PC-9 (cell line): Measurements from ENCODE around the gene SPSB2.

Experiments used
- EZH2 ChIP-seq: fragments of 200-600 bp; sonication (generic); IDR thresholded peaks from 2 replicates; pipeline ENCODE4 v1.8.0; 2017; ENCODE audit warnings: antibody characterized with exemption, low read depth
- TF ChIP-seq, protein P1 (sequence below): fragments of 200-600 bp; sonication (generic); conservative IDR thresholded peaks from 2 replicates; pipeline ENCODE4 v1.6.1; 2017; ENCODE audit warnings: mixed run types, antibody characterized with exemption, mild to moderate bottlenecking, moderate library complexity

DNA sequence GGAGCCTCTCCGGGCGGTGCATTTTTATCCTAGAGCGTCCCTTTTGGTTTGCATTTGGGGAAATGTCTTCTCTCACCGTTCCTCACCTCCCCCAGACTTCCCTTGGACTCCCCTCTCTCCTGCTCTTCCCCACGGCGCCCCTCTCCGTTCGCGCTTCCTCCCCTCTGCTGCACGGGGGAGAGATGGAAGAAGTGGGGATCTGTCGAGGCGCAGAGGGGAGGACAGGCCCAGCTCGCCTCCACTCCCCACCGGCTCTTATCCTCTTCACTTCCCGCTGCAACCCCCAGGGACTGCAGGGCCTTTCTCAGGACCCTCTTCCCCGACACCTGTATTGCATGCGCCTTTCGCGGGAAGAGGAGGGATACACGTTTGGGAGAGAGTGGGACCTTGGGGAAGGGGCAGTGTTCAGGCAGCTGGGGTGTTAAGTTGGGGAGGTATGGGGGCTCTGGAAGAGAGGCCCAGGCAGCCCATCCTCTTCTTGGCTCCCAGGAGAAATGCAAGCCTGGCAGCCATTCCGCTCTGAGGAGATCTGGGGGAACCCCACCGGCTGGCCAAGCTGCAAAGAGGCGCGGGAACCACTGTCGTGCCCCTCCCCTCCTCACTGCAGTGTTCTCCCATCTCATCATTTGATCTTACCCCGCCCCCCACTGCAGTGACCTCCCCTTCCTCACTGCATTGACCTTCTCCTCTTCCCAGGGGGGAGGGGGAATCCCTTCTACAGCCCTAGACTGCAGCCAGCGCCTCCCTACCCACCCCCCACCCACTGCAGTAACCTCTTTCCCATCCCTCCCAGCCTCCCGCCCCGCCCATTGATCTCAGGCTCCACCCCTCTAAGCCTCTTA is 42.1 kb upstream of the SPSB2 start:
- TF ChIP-seq, protein P1, sequence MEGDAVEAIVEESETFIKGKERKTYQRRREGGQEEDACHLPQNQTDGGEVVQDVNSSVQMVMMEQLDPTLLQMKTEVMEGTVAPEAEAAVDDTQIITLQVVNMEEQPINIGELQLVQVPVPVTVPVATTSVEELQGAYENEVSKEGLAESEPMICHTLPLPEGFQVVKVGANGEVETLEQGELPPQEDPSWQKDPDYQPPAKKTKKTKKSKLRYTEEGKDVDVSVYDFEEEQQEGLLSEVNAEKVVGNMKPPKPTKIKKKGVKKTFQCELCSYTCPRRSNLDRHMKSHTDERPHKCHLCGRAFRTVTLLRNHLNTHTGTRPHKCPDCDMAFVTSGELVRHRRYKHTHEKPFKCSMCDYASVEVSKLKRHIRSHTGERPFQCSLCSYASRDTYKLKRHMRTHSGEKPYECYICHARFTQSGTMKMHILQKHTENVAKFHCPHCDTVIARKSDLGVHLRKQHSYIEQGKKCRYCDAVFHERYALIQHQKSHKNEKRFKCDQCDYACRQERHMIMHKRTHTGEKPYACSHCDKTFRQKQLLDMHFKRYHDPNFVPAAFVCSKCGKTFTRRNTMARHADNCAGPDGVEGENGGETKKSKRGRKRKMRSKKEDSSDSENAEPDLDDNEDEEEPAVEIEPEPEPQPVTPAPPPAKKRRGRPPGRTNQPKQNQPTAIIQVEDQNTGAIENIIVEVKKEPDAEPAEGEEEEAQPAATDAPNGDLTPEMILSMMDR, result no peak
- no peak for TF ChIP-seq EZH2
